Activated T-cell treated with anti-CD3 and anti-CD28 coated beads, Interleukin-2, amount 50 U/mL, for 4 hours (primary cell): Measurements from ENCODE around the gene AMACR. TPM values are rescaled to one million over a fixed set of nuclear protein-coding genes. Genes with fewer than 3 reads are reported as not detected.
"Not testable (repeated sequence)": the region's sequence is repeated elsewhere in the genome, so short reads cannot be mapped to it uniquely, and the experiment has no call there.

ENCODE experiments used
- ATAC-seq, 2 donors: fragments of 200-7000 bp; cut with Tn5 transposase; one replicate each; pipeline ENCODE4 v1.10.0; 2021
- DNase-seq: peaks from one replicate; pipeline ENCODE4 v3.0.0-alpha.2; 2020
- H3K27me3 Mint-ChIP-seq: one replicate; pipeline ENCODE4 v1.8.0; 2021; ENCODE audit warnings: low read depth, mixed read lengths
- H3K36me3 Mint-ChIP-seq: one replicate; pipeline ENCODE4 v1.8.0; 2022; ENCODE audit warnings: mixed read lengths; ENCODE audit not compliant: insufficient read depth
- H3K4me1 Mint-ChIP-seq: one replicate; pipeline ENCODE4 v1.8.0; 2021; ENCODE audit warnings: low read depth, mixed read lengths
- H3K4me3 Mint-ChIP-seq: one replicate; pipeline ENCODE4 v1.8.0; 2021; ENCODE audit warnings: mild to moderate bottlenecking, moderate library complexity, mixed read lengths
- H3K9me3 Mint-ChIP-seq: one replicate; pipeline ENCODE4 v1.8.0; 2021; ENCODE audit warnings: mixed read lengths
- total RNA-seq, 3 donors: library from RNA; stranded (reverse); gene quantifications; one replicate each; pipeline ENCODE4 v1.2.1, GENCODE V29; 2021

AMACR gene
- total RNA-seq, 3 donors from 2014 or later: 4.9 to 6.4 (median 5.5) TPM

DNA sequence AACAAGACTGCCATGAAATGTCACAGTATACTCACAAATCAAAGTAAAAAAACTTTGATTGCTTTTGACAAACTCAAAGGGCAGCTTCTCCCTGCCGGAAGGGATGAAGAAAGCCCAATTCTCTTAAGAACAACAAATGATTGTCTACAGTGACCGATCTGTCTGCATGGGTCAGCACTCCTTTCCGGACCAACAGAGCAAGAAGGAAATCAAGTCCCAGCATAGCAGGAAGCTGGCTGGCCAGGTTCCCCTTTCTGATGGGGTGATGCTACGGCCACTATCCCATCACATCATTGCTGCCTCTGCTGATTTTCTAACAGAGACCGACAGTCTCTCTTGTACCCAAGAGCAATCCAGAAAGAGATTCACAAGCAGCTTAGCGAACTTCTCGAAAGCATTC lies 34.5 kb upstream of the AMACR start:
- no peaks in the 10 kb centered on the region for H3K9me3 Mint-ChIP-seq
- H3K4me1 Mint-ChIP-seq: no peaks in the 10 kb centered on the region
- peaks cover 6% of the 10 kb centered on the region for H3K36me3 Mint-ChIP-seq
- DNase-seq: no peak
- no peaks in the 10 kb centered on the region for H3K27me3 Mint-ChIP-seq
- ATAC-seq: no peak
- no peak overlapping the region for H3K4me3 Mint-ChIP-seq

DNA sequence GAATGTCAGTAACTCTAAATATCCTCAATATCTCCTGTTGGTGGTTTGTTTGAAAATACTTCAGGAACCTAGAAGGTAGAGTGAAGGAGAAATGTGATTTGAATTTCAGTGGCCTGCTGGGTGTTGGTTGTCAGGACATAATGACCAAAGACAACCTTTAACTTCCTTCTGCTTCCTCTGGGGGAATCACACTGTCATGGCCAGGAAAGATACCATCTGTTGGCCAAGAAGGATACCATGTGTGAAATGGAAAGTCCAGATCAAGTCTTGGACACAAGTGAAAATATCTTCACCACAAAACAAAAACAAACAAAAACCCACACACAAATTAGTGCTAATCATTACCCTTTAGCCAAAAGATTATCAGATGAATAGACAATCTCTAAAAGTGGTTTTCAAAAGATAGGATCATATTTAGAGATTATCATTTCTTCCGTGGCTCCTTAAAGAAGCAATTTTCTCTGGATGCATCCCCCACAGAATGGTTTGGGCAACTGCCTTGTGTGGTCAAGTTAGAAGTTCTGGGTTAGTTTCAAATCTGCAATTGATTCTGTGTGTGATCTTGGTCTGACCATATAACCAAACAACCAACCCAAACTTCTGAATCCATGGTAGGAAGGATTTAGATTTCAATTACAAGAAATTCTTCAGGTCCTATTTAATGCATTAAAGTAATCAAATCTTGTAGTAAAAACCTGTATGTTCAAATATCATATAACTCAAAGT lies 33.6 kb upstream of the AMACR start:
- H3K4me3 Mint-ChIP-seq: no peak overlapping the region

DNA sequence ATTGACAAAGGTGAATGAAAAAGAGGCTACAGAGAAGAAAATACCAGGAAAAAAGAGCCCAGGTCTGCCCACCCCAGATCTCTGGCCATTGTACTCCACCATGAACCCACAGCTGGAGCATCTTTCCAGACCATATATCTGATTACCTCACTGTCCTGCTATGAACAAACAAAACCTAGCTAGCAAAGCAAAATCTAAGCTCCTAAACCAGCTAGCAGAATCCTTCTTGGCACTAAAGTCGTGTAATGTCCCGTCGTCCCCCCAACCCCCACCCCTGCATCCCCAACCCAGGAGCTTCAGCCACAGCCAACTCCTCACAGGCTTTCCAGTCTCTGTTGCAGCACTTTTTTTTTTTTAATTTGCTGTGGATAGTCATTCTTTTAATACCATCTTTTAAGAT lies 32.6 kb upstream of the AMACR start:
- H3K4me3 Mint-ChIP-seq: no peak overlapping the region
- H3K36me3 Mint-ChIP-seq: peaks cover 9% of the 10 kb centered on the region
- ATAC-seq (no peak), DNase-seq (no peak)
- H3K27me3 Mint-ChIP-seq: no peaks in the 10 kb centered on the region
- H3K9me3 Mint-ChIP-seq: no peaks in the 10 kb centered on the region
- no peaks in the 10 kb centered on the region for H3K4me1 Mint-ChIP-seq

More for the DNA sequence above, 33.6 kb upstream of the AMACR start:
- no peak for DNase-seq
- no peaks in the 10 kb centered on the region for H3K9me3 Mint-ChIP-seq
- peaks cover 9% of the 10 kb centered on the region for H3K36me3 Mint-ChIP-seq
- no peak for ATAC-seq
- H3K27me3 Mint-ChIP-seq: no peaks in the 10 kb centered on the region
- H3K4me1 Mint-ChIP-seq: no peaks in the 10 kb centered on the region

DNA sequence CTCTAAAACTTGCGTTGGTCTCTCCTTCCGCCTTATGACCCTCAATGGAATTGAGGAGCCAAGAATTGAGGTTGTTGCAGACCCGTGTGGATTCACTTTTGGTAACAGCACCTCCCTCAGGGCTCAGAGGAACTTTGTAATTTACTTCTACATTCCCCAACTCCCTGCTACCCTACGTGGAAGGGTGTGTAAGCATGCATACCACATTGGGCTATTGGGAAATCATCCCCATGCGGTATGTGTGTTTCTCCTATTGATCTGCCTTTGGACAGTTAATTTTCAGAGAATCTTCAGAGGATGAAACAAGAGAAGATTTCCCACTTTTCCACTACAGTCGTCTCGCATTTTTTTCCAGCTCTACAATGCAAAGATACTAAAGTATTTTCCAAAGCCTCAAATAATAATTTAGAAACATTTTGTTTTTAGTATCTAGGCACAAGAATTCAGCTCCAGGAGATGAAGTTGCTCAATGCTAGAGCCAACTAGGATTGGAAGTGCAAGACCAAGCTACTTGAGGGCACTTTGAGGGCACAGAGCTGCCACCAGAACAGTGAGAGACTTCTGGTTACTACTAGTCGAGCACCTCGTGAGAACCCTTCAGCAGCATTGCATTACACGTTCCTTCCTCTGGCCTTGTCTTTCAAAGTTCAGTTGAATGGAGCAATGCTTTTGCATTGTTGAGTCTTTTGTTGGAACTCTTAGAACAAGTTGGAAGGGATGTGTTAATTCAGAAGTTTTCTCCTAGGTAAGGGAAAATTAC lies 31.7 kb upstream of the AMACR start:
- no peaks in the 10 kb centered on the region for H3K27me3 Mint-ChIP-seq
- no peak overlapping the region for H3K4me3 Mint-ChIP-seq
- no peaks in the 10 kb centered on the region for H3K9me3 Mint-ChIP-seq
- no peaks in the 10 kb centered on the region for H3K4me1 Mint-ChIP-seq
- H3K36me3 Mint-ChIP-seq: peaks cover 11% of the 10 kb centered on the region
- no peak for ATAC-seq
- no peak for DNase-seq

DNA sequence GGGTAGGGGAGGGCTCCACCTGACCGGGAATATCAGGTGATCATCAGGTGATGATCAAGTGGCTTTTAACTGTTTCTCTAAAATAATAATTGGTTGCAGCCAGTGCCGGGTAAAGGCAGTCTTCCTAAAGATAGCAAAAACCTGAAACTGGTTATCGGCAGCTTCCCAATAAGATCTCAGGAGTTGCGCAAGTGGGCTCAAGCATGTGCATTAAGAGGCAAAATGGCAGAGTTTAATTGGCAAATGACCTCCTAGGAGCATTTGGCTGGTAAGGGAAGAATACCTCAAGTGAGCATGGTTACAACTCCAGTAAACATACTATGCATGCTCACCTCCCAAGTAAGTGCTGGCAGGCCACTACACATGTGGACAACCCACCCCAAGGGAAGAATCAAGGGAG lies 31.0 kb upstream of the AMACR start:
- ATAC-seq (no peak), DNase-seq (no peak)
- H3K27me3 Mint-ChIP-seq: no peaks in the 10 kb centered on the region
- peaks cover 11% of the 10 kb centered on the region for H3K36me3 Mint-ChIP-seq
- no peaks in the 10 kb centered on the region for H3K9me3 Mint-ChIP-seq
- H3K4me3 Mint-ChIP-seq: no peak overlapping the region
- H3K4me1 Mint-ChIP-seq: no peaks in the 10 kb centered on the region

DNA sequence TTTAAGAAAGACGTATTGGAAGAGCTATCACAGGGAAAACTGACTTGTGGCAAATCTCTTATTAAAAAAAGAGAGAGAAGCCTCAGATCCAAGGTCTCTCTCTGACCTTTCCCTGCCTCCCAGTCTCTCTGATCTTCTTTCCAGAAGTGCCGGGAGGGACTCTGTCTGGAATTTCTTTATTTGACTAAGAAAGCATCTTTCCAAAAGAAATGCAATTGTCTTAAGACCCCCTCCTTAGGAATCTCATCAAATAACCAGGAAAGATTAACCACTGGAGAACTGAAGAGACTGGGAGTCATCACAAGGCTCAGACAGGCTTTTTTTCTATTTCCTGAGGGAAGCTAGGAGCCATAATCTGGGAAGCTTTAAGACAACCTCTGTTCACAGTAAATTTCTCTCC lies 30.5 kb upstream of the AMACR start:
- no peaks in the 10 kb centered on the region for H3K27me3 Mint-ChIP-seq
- H3K4me3 Mint-ChIP-seq: no peak overlapping the region
- DNase-seq (no peak), ATAC-seq (no peak)
- H3K4me1 Mint-ChIP-seq: no peaks in the 10 kb centered on the region
- H3K9me3 Mint-ChIP-seq: no peaks in the 10 kb centered on the region
- H3K36me3 Mint-ChIP-seq: peaks cover 15% of the 10 kb centered on the region

DNA sequence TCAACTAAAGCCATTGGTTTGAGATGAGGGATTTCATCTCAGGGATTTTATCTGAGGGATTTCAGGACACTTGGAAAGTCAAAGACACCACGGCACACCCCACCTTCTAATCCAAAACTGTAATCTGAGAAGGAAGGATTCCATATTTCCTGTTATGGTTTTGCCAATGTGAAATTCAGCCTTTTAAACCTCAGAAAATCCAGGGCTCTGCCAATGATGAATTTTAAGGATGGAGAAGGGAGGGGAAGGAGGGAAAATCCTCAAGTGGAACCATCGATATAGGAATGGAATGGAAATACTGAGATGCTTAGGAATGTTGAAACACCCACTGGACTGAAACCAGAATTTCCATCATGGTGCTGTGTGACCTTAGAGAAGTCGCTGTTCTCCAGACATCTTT lies 29.9 kb upstream of the AMACR start:
- Mint-ChIP-seq H3K27me3 (no peaks in the 10 kb centered on the region), H3K4me3 (no peak overlapping the region), H3K9me3 (no peaks in the 10 kb centered on the region), H3K4me1 (no peaks in the 10 kb centered on the region), H3K36me3 (peaks cover 20% of the 10 kb centered on the region)
- DNase-seq (no peak), ATAC-seq (no peak)

DNA sequence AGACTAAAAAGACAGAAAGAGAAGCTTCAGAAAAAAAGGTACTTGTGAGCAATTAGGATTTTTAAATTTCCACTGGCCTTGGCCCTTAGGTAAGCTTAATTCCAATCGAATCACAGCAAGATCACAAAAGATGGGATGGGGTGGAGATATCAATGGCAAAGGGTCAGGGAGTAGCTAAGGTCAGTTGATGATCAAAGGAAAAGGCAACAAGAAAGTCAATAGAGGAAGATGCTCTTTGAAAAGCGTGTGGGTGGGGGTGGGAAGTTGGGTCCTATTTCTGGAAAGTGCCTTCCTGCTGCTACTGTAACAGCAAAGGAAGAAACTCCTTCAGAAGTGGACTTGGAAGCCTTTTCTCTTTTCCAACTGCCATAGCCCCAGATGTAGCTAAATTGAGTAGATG lies 27.9 kb upstream of the AMACR start:
- Mint-ChIP-seq H3K4me1 (no peaks in the 10 kb centered on the region), H3K27me3 (no peaks in the 10 kb centered on the region), H3K4me3 (no peak overlapping the region), H3K9me3 (no peaks in the 10 kb centered on the region), H3K36me3 (peaks cover 20% of the 10 kb centered on the region)
- DNase-seq (no peak), ATAC-seq (no peak)

DNA sequence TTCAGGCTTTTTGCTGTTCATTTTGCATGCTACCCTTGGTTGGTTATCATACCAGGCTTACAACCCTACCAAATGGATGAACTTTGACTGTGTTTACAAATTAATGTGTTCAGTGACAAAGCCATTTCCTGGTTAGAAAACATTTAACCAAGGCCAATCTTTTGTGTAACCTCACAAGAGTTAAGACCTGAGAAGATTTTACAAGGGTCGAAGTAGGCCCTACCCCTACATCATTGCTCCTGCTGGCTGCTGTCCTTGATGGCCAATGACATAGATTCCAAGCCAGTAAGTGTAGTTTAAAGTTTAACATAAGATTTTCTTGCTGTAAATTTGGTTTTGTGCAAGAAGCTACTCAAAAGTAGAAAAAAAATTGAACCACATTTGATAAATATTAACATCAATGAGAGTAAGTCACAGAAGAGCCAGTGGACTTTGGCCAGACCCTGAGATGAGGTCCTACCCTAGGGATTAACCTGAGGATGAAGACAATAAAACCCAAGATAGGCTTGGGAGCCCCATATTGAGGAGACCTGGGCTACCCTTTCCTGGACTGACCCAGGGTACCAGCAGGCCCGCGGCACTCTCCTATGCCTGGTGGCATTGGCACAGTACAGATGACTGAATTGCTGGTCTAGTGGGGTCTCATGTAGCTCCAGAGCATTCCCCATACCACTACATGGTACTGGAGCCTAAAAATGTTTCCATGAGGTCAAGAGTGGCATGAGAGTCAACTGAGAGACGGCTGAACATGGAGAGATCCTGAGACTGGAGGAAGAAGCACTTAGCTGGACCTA lies 26.9 kb upstream of the AMACR start:
- no peak for ATAC-seq
- no peak overlapping the region for H3K4me3 Mint-ChIP-seq
- H3K36me3 Mint-ChIP-seq: peaks cover 20% of the 10 kb centered on the region
- no peak for DNase-seq
- H3K27me3 Mint-ChIP-seq: no peaks in the 10 kb centered on the region
- no peaks in the 10 kb centered on the region for H3K9me3 Mint-ChIP-seq
- H3K4me1 Mint-ChIP-seq: no peaks in the 10 kb centered on the region

DNA sequence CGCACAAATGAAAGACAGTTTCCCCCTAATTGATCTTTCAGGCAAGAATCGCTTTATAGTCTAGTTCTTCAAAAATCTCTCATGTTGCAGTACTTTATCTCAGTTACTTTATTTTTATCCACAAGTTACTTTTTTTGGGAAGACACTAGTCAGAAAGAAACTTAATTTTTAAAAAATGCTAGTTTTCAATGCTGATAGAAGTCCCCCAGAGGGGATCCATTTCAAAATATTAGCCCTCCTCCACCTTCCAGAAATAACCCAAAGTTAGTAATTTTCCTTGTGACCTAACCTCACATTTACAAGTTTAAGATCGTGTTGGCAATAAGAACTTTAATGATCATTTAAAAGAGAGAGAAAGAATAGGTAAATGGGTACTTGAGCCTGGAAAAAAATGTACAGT lies 24.1 kb upstream of the AMACR start:
- Mint-ChIP-seq H3K9me3 (no peaks in the 10 kb centered on the region), H3K4me1 (no peaks in the 10 kb centered on the region), H3K27me3 (no peaks in the 10 kb centered on the region), H3K36me3 (peaks cover 18% of the 10 kb centered on the region), H3K4me3 (no peak overlapping the region)
- DNase-seq: no peak
- no peak for ATAC-seq

DNA sequence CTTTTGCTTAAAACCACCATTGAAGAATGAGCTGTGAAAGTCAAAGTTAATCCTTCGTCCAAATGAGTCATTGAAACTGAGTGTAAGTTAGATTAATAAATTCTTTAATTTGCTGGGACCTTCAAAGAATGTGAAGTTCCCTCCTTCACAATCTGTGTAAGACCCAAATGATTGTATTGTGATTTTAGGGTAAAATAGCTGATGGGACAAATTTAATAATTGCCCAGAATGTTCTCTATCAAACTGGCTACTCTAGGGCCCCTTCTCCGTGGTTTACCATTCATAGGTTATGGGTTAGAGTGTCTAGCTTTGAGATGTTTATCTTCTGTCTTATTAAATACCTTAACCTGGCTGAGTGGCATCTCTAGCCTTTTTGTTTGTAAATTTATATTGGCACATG lies 23.3 kb upstream of the AMACR start:
- DNase-seq (no peak), ATAC-seq (no peak)
- Mint-ChIP-seq H3K36me3 (peaks cover 21% of the 10 kb centered on the region), H3K9me3 (no peaks in the 10 kb centered on the region), H3K4me3 (no peak overlapping the region), H3K27me3 (no peaks in the 10 kb centered on the region), H3K4me1 (no peaks in the 10 kb centered on the region)

DNA sequence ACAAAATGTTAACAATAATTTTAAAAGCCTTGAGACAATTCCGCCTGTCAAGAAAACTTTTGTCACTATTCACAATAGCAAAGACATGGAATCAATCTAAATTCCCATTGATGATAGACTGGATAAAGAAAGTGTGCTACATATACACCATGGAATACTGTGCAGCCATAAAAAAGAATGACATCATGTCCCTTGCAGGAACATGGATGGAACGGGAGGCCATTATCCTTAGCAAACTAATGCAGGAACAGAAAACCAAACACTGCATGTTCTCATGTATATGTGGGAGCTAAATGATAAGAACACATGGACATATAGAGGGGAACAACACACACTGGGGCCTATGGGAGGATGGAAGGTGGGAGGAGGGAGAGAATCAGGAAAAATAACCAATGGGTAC lies 22.7 kb upstream of the AMACR start:
- DNase-seq, H3K27me3 Mint-ChIP-seq, H3K9me3 Mint-ChIP-seq, H3K4me1 Mint-ChIP-seq, ATAC-seq, H3K4me3 Mint-ChIP-seq: not testable (repeated sequence)
- H3K36me3 Mint-ChIP-seq: peaks cover 26% of the 10 kb centered on the region

DNA sequence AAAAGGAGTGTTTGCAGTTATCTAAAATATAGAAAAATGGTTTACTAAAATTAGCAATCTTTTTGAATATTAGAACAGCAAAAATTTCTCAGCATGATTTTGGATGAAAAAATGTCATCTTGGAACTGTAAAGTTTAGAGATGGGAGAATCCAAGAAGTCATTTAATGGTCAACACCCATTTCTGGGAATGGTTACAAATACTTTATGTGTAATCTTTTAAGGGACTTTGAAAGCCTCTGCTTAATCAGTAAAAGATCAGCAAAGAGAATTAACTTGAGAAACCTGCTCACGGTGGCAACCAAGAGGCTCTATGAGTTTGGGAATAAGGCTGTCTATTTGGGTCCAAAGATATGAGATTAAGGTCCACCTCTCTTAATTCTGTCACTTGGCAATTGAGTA lies 22.2 kb upstream of the AMACR start:
- no peaks in the 10 kb centered on the region for H3K27me3 Mint-ChIP-seq
- no peak for ATAC-seq
- no peaks in the 10 kb centered on the region for H3K9me3 Mint-ChIP-seq

DNA sequence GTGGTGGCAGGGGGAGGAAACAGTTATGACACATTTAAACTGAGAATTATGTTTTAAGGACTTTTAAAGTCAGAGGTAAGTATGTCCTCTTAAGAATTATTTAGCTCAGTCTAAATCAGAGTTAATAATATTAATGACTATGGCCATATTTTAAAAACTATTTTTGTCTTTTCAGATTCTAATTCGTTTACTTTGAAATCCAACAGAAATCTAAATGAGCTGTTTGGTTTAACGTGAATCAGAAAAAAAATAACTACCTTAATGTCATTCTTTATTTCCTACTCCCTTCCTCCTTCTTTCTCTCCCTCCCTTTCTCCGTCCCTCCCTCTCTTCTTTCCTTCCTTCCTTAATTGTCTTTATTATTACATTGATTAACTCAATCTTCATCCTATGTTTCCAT lies 20.5 kb upstream of the AMACR start:
- ATAC-seq (no peak), DNase-seq (no peak)
- H3K36me3 Mint-ChIP-seq: peaks cover 21% of the 10 kb centered on the region
- no peaks in the 10 kb centered on the region for H3K27me3 Mint-ChIP-seq
- H3K9me3 Mint-ChIP-seq: no peaks in the 10 kb centered on the region
- no peaks in the 10 kb centered on the region for H3K4me1 Mint-ChIP-seq
- no peak overlapping the region for H3K4me3 Mint-ChIP-seq

More for the DNA sequence above, 22.2 kb upstream of the AMACR start:
- Mint-ChIP-seq H3K4me1 (no peaks in the 10 kb centered on the region), H3K4me3 (no peak overlapping the region), H3K36me3 (peaks cover 27% of the 10 kb centered on the region)
- no peak for DNase-seq
